H1 (cell line): ENCODE measurements around the gene CREBBP. TPM values are rescaled to one million over a fixed set of nuclear protein-coding genes. Genes with fewer than 3 reads are reported as not detected.

Source experiments
- CTCF ChIA-PET: fragments of 300-600 bp; sonication (Branson Sonifier 250); formaldehyde crosslinking; loops from one replicate; lab custom pipeline; 2021; ENCODE audit not compliant: partially characterized antibody; lab: Charles Lee
- POLR2A ChIA-PET: fragments of 300-600 bp; sonication (Branson Sonifier 250); formaldehyde crosslinking; loops from one replicate; lab custom pipeline; 2021; ENCODE audit warnings: inconsistent platforms; ENCODE audit not compliant: partially characterized antibody; lab: Charles Lee
- DNase-seq, 2 experiments: peaks; one replicate each; pipeline versions ENCODE4 v3.0.0 to v3.0.0-alpha.2; 2010 to 2022; ENCODE audit warnings: low spot score in 2 of 2, low read depth in 1 of 2, mixed read lengths in 1 of 2
- FAIRE-seq: peaks from 2 replicates; lab custom pipeline; 2011; peaks lifted over from hg19 to GRCh38; lab: Jason Lieb, UNC
- H2AFZ ChIP-seq: 2 replicates; pipeline ENCODE4 v1.8.1; 2012; ENCODE audit warnings: low read length, inconsistent platforms
- H2AK5ac ChIP-seq: 2 replicates; pipeline ENCODE4 v1.6.1; 2013; ENCODE audit warnings: low read depth, low read length
- H2BK120ac ChIP-seq: replicated peaks from 2 replicates; pipeline ENCODE3; 2013; ENCODE audit warnings: low read depth, low read length, inconsistent platforms
- H2BK12ac ChIP-seq: 2 replicates; pipeline ENCODE4 v1.6.1; 2013; ENCODE audit warnings: low read depth, low read length
- H2BK15ac ChIP-seq: 2 replicates; pipeline ENCODE4 v1.6.1; 2013; ENCODE audit warnings: low read length
- H2BK20ac ChIP-seq: 2 replicates; pipeline ENCODE4 v1.6.1; 2013; ENCODE audit warnings: low read length
- H2BK5ac ChIP-seq: 2 replicates; pipeline ENCODE4 v1.6.1; 2013; ENCODE audit warnings: low read depth, low read length
- H3K14ac ChIP-seq: 2 replicates; pipeline ENCODE4 v1.6.1; 2013; ENCODE audit warnings: inconsistent platforms; ENCODE audit not compliant: insufficient read length
- H3K18ac ChIP-seq: 2 replicates; pipeline ENCODE4 v1.6.1; 2013; ENCODE audit warnings: low read length; ENCODE audit errors: extremely low read depth
- H3K23ac ChIP-seq: 2 replicates; pipeline ENCODE4 v1.6.1; 2013; ENCODE audit warnings: inconsistent platforms; ENCODE audit not compliant: insufficient read length
- H3K23me2 ChIP-seq: 2 replicates; pipeline ENCODE4 v1.6.1; 2013; ENCODE audit warnings: low read depth, low read length
- H3K27ac ChIP-seq: 2 replicates; pipeline ENCODE4 v1.6.1; 2011; ENCODE audit warnings: low read depth, low read length, inconsistent platforms
- H3K27me3 ChIP-seq, 4 experiments: replicated peaks in 1 of 4; 1 replicate in 1 of 4; 2 replicates in 3 of 4; pipeline versions ENCODE4 v1.6.1 to v1.8.1; 2011 to 2013; ENCODE audit warnings: low read length in 3 of 4, mild to moderate bottlenecking in 3 of 4, inconsistent platforms in 2 of 4, mixed read lengths in 2 of 4, moderate library complexity in 1 of 4; ENCODE audit not compliant: control insufficient read depth in 3 of 4, insufficient read depth in 3 of 4; ENCODE audit errors: extremely low read depth in 1 of 4
- H3K36me3 ChIP-seq, 4 experiments: 2 replicates each; pipeline versions ENCODE4 v1.6.1 to v1.8.1; 2011 to 2013; ENCODE audit warnings: mild to moderate bottlenecking in 4 of 4, low read length in 3 of 4, moderate library complexity in 2 of 4, control low read depth in 1 of 4, inconsistent platforms in 1 of 4; ENCODE audit not compliant: insufficient read depth in 4 of 4, control insufficient read depth in 2 of 4
- H3K4ac ChIP-seq: replicated peaks from 2 replicates; pipeline ENCODE3; 2013; ENCODE audit warnings: low read length, low read depth, mixed read lengths, inconsistent platforms; ENCODE audit not compliant: insufficient read length
- H3K4me1 ChIP-seq, 4 experiments: replicated peaks in 1 of 4; 1 replicate in 1 of 4; 2 replicates in 3 of 4; pipeline versions ENCODE4 v1.6.1 to v1.8.1; 2011 to 2013; ENCODE audit warnings: low read length in 3 of 4, inconsistent platforms in 2 of 4, mixed read lengths in 1 of 4; ENCODE audit not compliant: insufficient read depth in 4 of 4, control insufficient read depth in 3 of 4
- H3K4me2 ChIP-seq, 2 experiments: 2 replicates each; pipeline versions ENCODE4 v1.6.1 to v1.8.1; 2011 to 2013; ENCODE audit warnings: low read depth in 2 of 2, low read length in 2 of 2, control low read depth in 1 of 2, inconsistent platforms in 1 of 2, mild to moderate bottlenecking in 1 of 2; ENCODE audit not compliant: insufficient read depth in 1 of 2
- H3K4me3 ChIP-seq, 4 experiments: fragments of 200-600, 300-600 bp in 1 of 4; sonication (generic), shearing (Covaris generic), sonication (Bioruptor Twin) in 1 of 4; 2 replicates each; pipeline versions ENCODE4 v1.5.1 to v1.8.1; 2011 to 2016; ENCODE audit warnings: low read length in 4 of 4, low read depth in 3 of 4, control low read depth in 2 of 4, inconsistent platforms in 2 of 4, mild to moderate bottlenecking in 2 of 4, mixed read lengths in 1 of 4, moderate library complexity in 1 of 4; ENCODE audit not compliant: insufficient read depth in 2 of 4; ENCODE audit errors: extremely low read depth in 1 of 4
- H3K56ac ChIP-seq: replicated peaks from 2 replicates; pipeline ENCODE3; 2013; ENCODE audit warnings: low read depth, mild to moderate bottlenecking, mixed read lengths, low read length, inconsistent platforms; ENCODE audit not compliant: insufficient read length
- H3K79me1 ChIP-seq: 2 replicates; pipeline ENCODE4 v1.6.1; 2013; ENCODE audit warnings: low read depth, low read length, control low read depth
- H3K79me2 ChIP-seq, 2 experiments: 2 replicates each; pipeline versions ENCODE4 v1.6.1 to v1.8.1; 2012 to 2013; ENCODE audit warnings: low read length in 2 of 2, mild to moderate bottlenecking in 2 of 2, inconsistent platforms in 1 of 2; ENCODE audit not compliant: insufficient read depth in 2 of 2, control insufficient read depth in 1 of 2
- H3K9ac ChIP-seq, 4 experiments: replicated peaks in 1 of 4; 1 replicate in 1 of 4; 2 replicates in 3 of 4; pipeline versions ENCODE4 v1.6.1 to v1.8.1; 2011 to 2013; ENCODE audit warnings: low read depth in 3 of 4, low read length in 3 of 4, control low read depth in 2 of 4, mild to moderate bottlenecking in 2 of 4, moderate library complexity in 2 of 4, inconsistent platforms in 1 of 4; ENCODE audit errors: extremely low read depth in 1 of 4
- H3K9me3 ChIP-seq, 2 experiments: 2 replicates each; pipeline versions ENCODE4 v1.6.1 to v1.8.1; 2012 to 2013; ENCODE audit warnings: mild to moderate bottlenecking in 2 of 2, moderate library complexity in 2 of 2, control low read depth in 1 of 2, inconsistent platforms in 1 of 2, low read depth in 1 of 2, low read length in 1 of 2, mixed read lengths in 1 of 2; ENCODE audit not compliant: insufficient read depth in 2 of 2
- H4K20me1 ChIP-seq, 2 experiments: replicated peaks in 1 of 2; 2 replicates each; pipeline versions ENCODE3 to v1.8.1; 2011 to 2013; ENCODE audit warnings: inconsistent platforms in 2 of 2, low read length in 2 of 2, mild to moderate bottlenecking in 1 of 2; ENCODE audit not compliant: insufficient read depth in 2 of 2, control insufficient read depth in 1 of 2
- H4K5ac ChIP-seq: 2 replicates; pipeline ENCODE4 v1.6.1; 2013; ENCODE audit warnings: low read length, low read depth, mixed read lengths, inconsistent platforms; ENCODE audit not compliant: insufficient read length
- H4K8ac ChIP-seq: 2 replicates; pipeline ENCODE4 v1.8.0; 2013; ENCODE audit warnings: mild to moderate bottlenecking, moderate library complexity, low read length, inconsistent platforms; ENCODE audit not compliant: insufficient read depth; ENCODE audit errors: extremely low read depth
- H4K91ac ChIP-seq: replicated peaks from 2 replicates; pipeline ENCODE3; 2013; ENCODE audit warnings: low read length, mixed read lengths, inconsistent platforms; ENCODE audit not compliant: insufficient read length
- BRCA1 ChIP-seq: IDR thresholded peaks from 2 replicates; pipeline ENCODE4 v1.6.1; 2012; ENCODE audit warnings: low read depth, low read length, improper control_type of control experiment
- CEBPB ChIP-seq: IDR thresholded peaks from 2 replicates; pipeline ENCODE4 v1.6.1; 2012; ENCODE audit warnings: low read depth, low read length
- EP300 ChIP-seq, 2 experiments: IDR thresholded peaks; 1 replicate in 1 of 2; 2 replicates in 1 of 2; pipeline ENCODE4 v1.6.1; 2011 to 2012; ENCODE audit warnings: low read depth in 2 of 2, low read length in 2 of 2, mild to moderate bottlenecking in 2 of 2, borderline replicate concordance in 1 of 2, inconsistent platforms in 1 of 2, moderate library complexity in 1 of 2
- NRF1 ChIP-seq: IDR thresholded peaks from 2 replicates; pipeline ENCODE4 v1.6.1; 2011; ENCODE audit warnings: mild to moderate bottlenecking, low read depth, low read length, improper control_type of control experiment
- RNF2 ChIP-seq: fragments of 200-900, 300-1000 bp; sonication (generic); IDR thresholded peaks from 2 replicates; pipeline ENCODE4 v1.7.1; 2016; ENCODE audit warnings: borderline replicate concordance, low read depth, mild to moderate bottlenecking, antibody characterized with exemption, low read length; ENCODE audit not compliant: poor library complexity, severe bottlenecking; ENCODE audit errors: missing control alignments
- SAP30 ChIP-seq: fragments of 300-600 bp; sonication (generic); IDR thresholded peaks from 2 replicates; pipeline ENCODE4 v1.7.1; 2012; ENCODE audit warnings: low read length, moderate library complexity, mild to moderate bottlenecking, inconsistent platforms; ENCODE audit not compliant: insufficient read depth, insufficient replicate concordance
- SP2 ChIP-seq: IDR thresholded peaks from 2 replicates; pipeline ENCODE4 v1.6.1; 2012; ENCODE audit warnings: mild to moderate bottlenecking, low read length, inconsistent platforms
- TBP ChIP-seq: IDR thresholded peaks from 2 replicates; pipeline ENCODE4 v1.6.1; 2011; ENCODE audit warnings: low read depth, low read length, improper control_type of control experiment
- whole genome bisulfite sequencing, 2 experiments: shearing (Covaris generic) in 1 of 2; methylation state at CpG; one replicate each; pipeline versions ENCODE4 v1.1.6 to v1.1.7; 2013 to 2015; ENCODE audit warnings: low lambda C conversion rate in 2 of 2, mixed read lengths in 2 of 2, inconsistent platforms in 1 of 2, low coverage in 1 of 2, missing lambda C conversion rate in 1 of 2; ENCODE audit not compliant: insufficient replicate concordance in 2 of 2, insufficient coverage in 1 of 2, insufficient read length in 1 of 2; ENCODE audit errors: extremely low coverage in 1 of 2, missing lambda C conversion rate in 1 of 2; 5-methylcytosine and 5-hydroxymethylcytosine counted together
- polyA plus RNA-seq, 7 experiments: library from polyadenylated mRNA; depleted of rRNA in 3 of 7; stranded (reverse) in 5 of 7; unstranded in 2 of 7; fragments of >200 nt in 5 of 7; fragments of 200-250 nt in 2 of 7; gene quantifications; 1 replicate in 5 of 7; 2 replicates in 1 of 7; 4 replicates in 1 of 7; pipeline versions ENCODE4 v1.2.1 to v1.2.3, GENCODE V29; 2011 to 2013; ENCODE audit warnings: missing spikeins in 2 of 7, mixed read lengths in 2 of 7
- total RNA-seq: library from RNA; stranded (reverse); fragmentation: NEBNext Ultra II Directional; extraction: Animal tissue kit (Norgen Biotek cat#: 25700); gene quantifications from 2 replicates; pipeline ENCODE4 v1.2.1, GENCODE V29; 2021

The CREBBP gene
- total and polyA plus RNA-seq, 2 of the 8 experiments (the other 6 are each of a cell fraction or from before 2014, with no cell fraction given): 10.0 to 60.1 TPM

DNA sequence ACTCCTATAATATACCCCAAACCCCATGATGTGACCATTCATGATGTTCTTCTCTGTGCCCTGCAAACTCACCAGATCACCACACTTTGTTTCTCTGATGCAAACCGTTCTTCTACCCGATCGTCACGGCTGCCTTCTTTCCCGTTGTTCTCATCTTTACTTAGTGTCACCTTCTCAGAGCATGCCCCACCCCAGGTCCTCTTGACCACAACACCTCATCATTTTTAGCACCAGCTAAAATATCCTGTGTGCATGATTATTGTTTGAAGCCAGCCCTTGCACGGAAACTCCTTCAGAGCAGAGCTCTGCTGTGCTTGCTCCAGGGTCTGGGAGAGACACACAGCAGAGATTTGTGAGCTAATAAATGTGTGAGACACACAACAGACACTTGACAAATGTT is 38.9 kb upstream of the CREBBP start:
- ChIA-PET POLR2A (no interaction called here), CTCF (interaction anchor here (1.3 to 2.3 kb wide), 2 partner anchors 9 to 20 kb away, joined by 5 to 11 read pairs; no protein-coding TSS in a partner anchor)
- 80% methylated on average over 6 of the region's 6 CpGs; no CpG with 5 or more reads in 1 of the 2 experiments for WGBS, 2 experiments
- no peak for TF ChIP-seq BRCA1
- TF ChIP-seq TBP: no peak
- no peak for TF ChIP-seq RNF2
- TF ChIP-seq SAP30: no peak
- no peak for TF ChIP-seq SP2
- TF ChIP-seq NRF1: no peak
- no peak for TF ChIP-seq EP300 (IDR thresholded peaks at IDR 0.05; ENCODE audit: borderline replicate concordance in 1 of 2, low read depth in 2 of 2, low read length in 2 of 2)
- TF ChIP-seq CEBPB: no peak

More for the DNA sequence above, 38.9 kb upstream of the CREBBP start:
- Histone ChIP-seq H4K91ac (no peak overlapping the region), H2BK5ac (no peak overlapping the region), H2BK20ac (no peak overlapping the region), H3K9ac (no peak overlapping the region), H3K27ac (no peak overlapping the region), H3K9me3 (peaks cover 7 to 11% of the 10 kb centered on the region in 2 experiments), H3K4me3 (no peak overlapping the region), H2BK15ac (no peak overlapping the region), H3K36me3 (no peaks in the 10 kb centered on the region), H3K18ac (no peak overlapping the region), H3K56ac (no peak overlapping the region), H4K5ac (no peak overlapping the region), H3K23me2 (no peaks in the 10 kb centered on the region), H3K27me3 (no peaks in the 10 kb centered on the region), H3K79me2 (no peaks in the 10 kb centered on the region), H3K14ac (no peak overlapping the region), H3K4me1 (no peaks in the 10 kb centered on the region), H3K23ac (no peak overlapping the region), H4K8ac (no peak overlapping the region), H3K79me1 (no peaks in the 10 kb centered on the region), H2BK12ac (no peak overlapping the region), H2AK5ac (no peak overlapping the region), H3K4ac (no peak overlapping the region), H4K20me1 (no peaks in the 10 kb centered on the region), H3K4me2 (no peak overlapping the region), H2AFZ (no peak overlapping the region), H2BK120ac (no peak overlapping the region)
- DNase-seq (no peak), FAIRE-seq (no peak)
